ENCODE data around the gene PARD6G. TPM values are rescaled to one million over a fixed set of nuclear protein-coding genes. Genes with fewer than 3 reads are reported as not detected.

Gene PARD6G
- total RNA-seq, 4 donors from 2014 or later: 0.40 to 3.3 (median 1.3) TPM

DNA sequence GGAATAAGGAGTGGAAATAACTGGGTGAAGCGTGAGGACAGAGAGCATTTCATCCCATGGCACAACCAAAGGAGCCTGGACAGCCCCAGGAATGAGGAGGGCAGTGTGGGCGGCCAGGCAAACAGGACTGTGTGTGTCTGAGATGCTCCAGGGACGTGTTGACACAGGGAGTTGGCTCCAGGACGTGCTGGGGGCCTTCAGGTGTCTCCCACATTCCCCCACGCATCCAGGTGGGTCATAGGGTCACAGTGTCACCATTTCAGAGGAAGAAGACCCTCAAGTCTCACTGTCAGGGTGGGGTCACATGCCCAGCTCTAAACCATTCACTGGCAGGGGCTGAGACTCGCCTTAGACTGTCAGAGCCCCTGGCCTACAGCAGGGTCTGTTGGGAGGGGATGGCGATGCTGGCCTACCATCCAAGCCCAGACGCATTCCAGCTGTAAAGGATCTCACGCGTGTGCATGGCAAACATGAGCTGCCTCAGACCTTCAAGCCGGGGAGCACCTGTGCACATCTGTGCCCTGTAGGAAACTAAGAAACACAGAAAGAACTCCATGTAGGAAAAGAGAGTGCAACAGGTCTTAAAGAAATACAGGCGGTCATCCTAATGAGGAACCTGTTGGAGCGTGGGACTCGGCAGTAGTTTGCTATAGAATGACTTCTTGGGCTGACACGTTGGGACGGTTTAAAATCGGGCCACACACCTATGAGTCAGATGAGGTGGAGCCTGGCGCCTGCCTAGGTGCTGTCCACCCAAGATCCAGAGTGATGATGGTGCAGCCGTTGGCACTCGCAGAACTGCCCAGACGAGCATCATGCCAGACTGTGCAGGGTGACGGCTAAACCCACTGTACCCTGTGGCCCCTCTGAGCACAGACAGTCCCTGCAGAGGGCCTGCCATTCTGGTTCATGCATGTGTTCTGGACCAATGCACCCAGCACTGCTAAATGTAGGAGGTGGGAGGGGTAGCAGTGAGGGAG is 17.3 kb downstream of the PARD6G start:
- no peaks in the 10 kb centered on the region for H3K4me1 ChIP-seq
- no peaks in the 10 kb centered on the region for H3K36me3 ChIP-seq
- no peak for DNase-seq
- H3K9me3 ChIP-seq: no peaks in the 10 kb centered on the region
- TF ChIP-seq CTCF (IDR thresholded peaks at IDR 0.05) (no peak), POLR2A (IDR thresholded peaks at IDR 0.05) (no peak), EP300 (IDR thresholded peaks at IDR 0.05; ENCODE audit: low read depth) (no peak), POLR2AphosphoS5 (IDR thresholded peaks at IDR 0.05) (no peak)
- H3K27me3 ChIP-seq: no peaks in the 10 kb centered on the region
- no peak overlapping the region for H3K4me3 ChIP-seq
- intact Hi-C loops (cut with DNase I; ENCODE audit: low total_unique reads): no loop called here
- 86 to 88% methylated on average over 1 to 20 of the region's 22 CpGs for WGBS, 2 donors (ENCODE audit: low coverage in 1 of 2)
- no peak overlapping the region for H3K27ac ChIP-seq
- in situ Hi-C loops (cut with MboI; ENCODE audit: low pct_ligation_motif_present in 1 of 4, low pct_unique_long_range_greater_than_20kb in 1 of 4, low sequenced_read_pairs in 3 of 4): no loop called here

- H3K27me3 ChIP-seq: no peaks in the 10 kb centered on the region
- DNase-seq: no peak
- no peaks in the 10 kb centered on the region for H3K9me3 ChIP-seq
- in situ Hi-C loops (cut with MboI; ENCODE audit: low pct_ligation_motif_present in 1 of 4, low pct_unique_long_range_greater_than_20kb in 1 of 4, low sequenced_read_pairs in 3 of 4) (no loop called here), intact Hi-C loops (cut with DNase I; ENCODE audit: low total_unique reads) (no loop called here)
- H3K4me1 ChIP-seq: no peaks in the 10 kb centered on the region
- TF ChIP-seq CTCF (IDR thresholded peaks at IDR 0.05): no peak
- no peak for TF ChIP-seq POLR2AphosphoS5 (IDR thresholded peaks at IDR 0.05)
- TF ChIP-seq POLR2A (IDR thresholded peaks at IDR 0.05): no peak
- TF ChIP-seq EP300 (IDR thresholded peaks at IDR 0.05; ENCODE audit: low read depth): no peak
- no peak overlapping the region for H3K27ac ChIP-seq
- 58 to 61% methylated on average over 3 of the region's 3 CpGs for WGBS, 2 donors (ENCODE audit: low coverage in 1 of 2)
- H3K4me3 ChIP-seq: no peak overlapping the region
- H3K36me3 ChIP-seq: no peaks in the 10 kb centered on the region
These were observed 18.0 kb downstream of the PARD6G start for GRCh38 chr18:80229363-80229762.

DNA sequence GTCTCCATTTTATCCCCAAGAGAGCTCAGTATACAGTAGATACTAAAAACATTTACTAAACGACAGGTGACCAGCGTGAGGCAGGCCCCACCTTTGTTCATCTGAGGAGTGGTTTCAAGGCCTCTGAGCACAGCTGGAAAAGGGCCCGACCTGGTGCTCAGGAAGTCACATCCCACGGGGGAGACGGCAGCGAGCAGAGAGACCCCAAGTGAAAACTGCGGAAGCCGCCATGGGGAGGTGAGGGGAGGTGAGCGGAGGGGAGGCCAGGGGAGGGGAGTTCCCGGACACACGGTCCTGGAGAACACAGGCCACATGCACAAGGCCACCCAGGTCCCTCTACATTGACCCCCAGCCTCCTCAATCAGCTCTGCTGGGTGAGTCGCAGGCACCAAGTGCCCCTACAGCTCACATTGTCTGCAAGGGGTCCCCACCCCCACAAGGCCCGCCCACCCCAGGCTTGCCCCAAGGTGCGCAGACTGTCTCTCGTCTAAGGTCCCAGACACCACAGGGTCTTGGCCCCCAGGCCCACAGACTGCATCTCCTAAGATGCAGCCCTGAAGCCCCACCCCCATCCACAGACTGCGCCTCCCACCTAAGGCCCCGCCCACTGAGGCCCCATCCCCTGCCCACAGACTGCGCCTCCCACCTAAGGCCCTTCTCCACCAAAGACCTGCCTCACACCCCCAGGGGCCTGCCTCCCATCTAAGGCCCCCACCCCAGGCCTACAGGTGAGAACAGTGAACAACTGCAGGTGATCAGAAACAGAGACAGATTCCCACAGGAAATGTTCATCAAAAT is 19.1 kb downstream of the PARD6G start:
- 83 to 85% methylated on average over 8 to 17 of the region's 18 CpGs for WGBS, 2 donors (ENCODE audit: low coverage in 1 of 2)
- in situ Hi-C loops (cut with MboI; ENCODE audit: low pct_ligation_motif_present in 1 of 4, low pct_unique_long_range_greater_than_20kb in 1 of 4, low sequenced_read_pairs in 3 of 4): no loop called here
- DNase-seq: no peak

More for the DNA sequence above, 19.1 kb downstream of the PARD6G start:
- H3K27ac ChIP-seq: no peak overlapping the region
- no peaks in the 10 kb centered on the region for H3K27me3 ChIP-seq
- H3K4me1 ChIP-seq: no peaks in the 10 kb centered on the region
- TF ChIP-seq POLR2AphosphoS5 (IDR thresholded peaks at IDR 0.05) (no peak), EP300 (IDR thresholded peaks at IDR 0.05; ENCODE audit: low read depth) (no peak), POLR2A (IDR thresholded peaks at IDR 0.05) (no peak), CTCF (IDR thresholded peaks at IDR 0.05) (no peak)
- H3K4me3 ChIP-seq: no peak overlapping the region
- no peaks in the 10 kb centered on the region for H3K36me3 ChIP-seq
- H3K9me3 ChIP-seq: no peaks in the 10 kb centered on the region
- intact Hi-C loops (cut with DNase I; ENCODE audit: low total_unique reads): no loop called here
